MCF 10A (cell line): ENCODE measurements around the gene CFAP299. TPM values are rescaled to one million over a fixed set of nuclear protein-coding genes. Genes with fewer than 3 reads are reported as not detected.

Source experiments
- BruUV-seq: library from RNA; stranded (reverse); fragments of 400-500 nt; replicated peaks from 2 replicates; lab custom pipeline; 2021; lab: Mats Ljungman, UMichigan
- CTCF ChIA-PET: fragments of 300-600 bp; sonication (Branson Sonifier 250); formaldehyde crosslinking; extraction: SDS; loops from one replicate; lab custom pipeline; 2021; ENCODE audit warnings: antibody characterized with exemption, inconsistent platforms; lab: Yijun Ruan, JAX
- POLR2A ChIA-PET: fragments of 300-600, 350-650 bp; sonication (Branson Sonifier 250); formaldehyde crosslinking; extraction: SDS; loops from one replicate; lab custom pipeline; 2020; ENCODE audit warnings: antibody characterized with exemption, inconsistent platforms; lab: Yijun Ruan, JAX
- DNase-seq: peaks from one replicate; pipeline ENCODE4 v3.0.0-alpha.2; 2018; ENCODE audit not compliant: unreplicated experiment
- H3K27ac Mint-ChIP-seq: one replicate; pipeline ENCODE4 v1.8.0; 2022; ENCODE audit warnings: mild to moderate bottlenecking, low read depth, mixed read lengths; ENCODE audit not compliant: unreplicated experiment
- H3K27me3 Mint-ChIP-seq: one replicate; pipeline ENCODE4 v1.8.0; 2022; ENCODE audit warnings: mixed read lengths; ENCODE audit not compliant: insufficient read depth, unreplicated experiment
- H3K36me3 Mint-ChIP-seq: one replicate; pipeline ENCODE4 v1.8.0; 2022; ENCODE audit warnings: mild to moderate bottlenecking, moderate library complexity, mixed read lengths; ENCODE audit not compliant: insufficient read depth, unreplicated experiment
- H3K4me1 Mint-ChIP-seq: one replicate; pipeline ENCODE4 v1.8.0; 2022; ENCODE audit warnings: mixed read lengths; ENCODE audit not compliant: insufficient read depth, unreplicated experiment
- H3K4me3 Mint-ChIP-seq: one replicate; pipeline ENCODE4 v1.8.0; 2022; ENCODE audit warnings: mild to moderate bottlenecking, moderate library complexity, mixed read lengths; ENCODE audit not compliant: unreplicated experiment
- H3K9me3 Mint-ChIP-seq: one replicate; pipeline ENCODE4 v1.8.0; 2022; ENCODE audit warnings: mixed read lengths; ENCODE audit not compliant: unreplicated experiment
- CTCF ChIP-seq: fragments of 200-600 bp; IDR thresholded peaks from one replicate; pipeline ENCODE4 v1.8.0; 2022; ENCODE audit warnings: antibody characterized with exemption, mild to moderate bottlenecking; ENCODE audit not compliant: unreplicated experiment
- intact Hi-C: fragments of 100-400 bp; cut with micrococcal nuclease; formaldehyde crosslinking; loops from 2 replicates; pipeline ENCODE4 v1.14.1; 2022
- total RNA-seq: library from RNA; stranded (reverse); gene quantifications from 2 replicates; pipeline ENCODE4 v1.2.3, GENCODE V29; 2022

The CFAP299 gene
- total RNA-seq, 1 experiment from 2014 or later, result 0.33 TPM

GRCh38 chr4:80362578-80363181 is 27.1 kb downstream of the CFAP299 start:
- peak; percentile 50 for TF ChIP-seq CTCF
- intact Hi-C loops, result loop anchor here (1.0 to 10.0 kb wide), 3 partner anchors 382 to 678 kb away; no protein-coding TSS in a partner anchor
- Mint-ChIP-seq H3K36me3 (no peaks in the 10 kb centered on the region), H3K4me1 (peaks cover 5% of the 10 kb centered on the region), H3K9me3 (no peaks in the 10 kb centered on the region), H3K27ac (no peak overlapping the region), H3K4me3 (no peak overlapping the region), H3K27me3 (peaks cover 23% of the 10 kb centered on the region)
- BruUV-seq, result no TSS peak
- DNase-seq, result peak; percentile 66
- POLR2A ChIA-PET, result interaction anchor here (0.6 to 1.1 kb wide), 3 partner anchors 22 to 677 kb away, joined by 3 to 4 read pairs (median 4); no protein-coding TSS in a partner anchor
- CTCF ChIA-PET, result interaction anchor here (0.5 to 5.3 kb wide), 31 partner anchors 9 to 1908 kb away, joined by 3 to 189 read pairs (median 4); partner anchors contain the start of gene BMP3

GRCh38 chr4:80365928-80366327 is 30.4 kb downstream of the CFAP299 start:
- CTCF ChIA-PET, result interaction anchor here (0.6 to 5.3 kb wide), 36 partner anchors 9 to 1881 kb away, joined by 3 to 189 read pairs (median 4); partner anchors contain the start of gene BMP3
- POLR2A ChIA-PET, result interaction anchor here (0.8 to 1.9 kb wide), 3 partner anchors 621 to 656 kb away, joined by 3 to 6 read pairs (median 4); no protein-coding TSS in a partner anchor
- peak; percentile 67 for TF ChIP-seq CTCF
- H3K27ac Mint-ChIP-seq, result no peak overlapping the region
- no peak overlapping the region for H3K4me3 Mint-ChIP-seq
- H3K36me3 Mint-ChIP-seq, result no peaks in the 10 kb centered on the region
- peak; percentile 71 for DNase-seq
- intact Hi-C loops, result loop anchor here (1.0 to 10.0 kb wide), 5 partner anchors 253 to 986 kb away; no protein-coding TSS in a partner anchor
- no peaks in the 10 kb centered on the region for H3K27me3 Mint-ChIP-seq
- peaks cover 5% of the 10 kb centered on the region for H3K4me1 Mint-ChIP-seq
- no peaks in the 10 kb centered on the region for H3K9me3 Mint-ChIP-seq
- no TSS peak for BruUV-seq

- BruUV-seq, result no TSS peak
- no peaks in the 10 kb centered on the region for H3K27me3 Mint-ChIP-seq
- DNase-seq, result peak; percentile 13
Measured at GRCh38 chr4:80367737-80368136, 32.2 kb downstream of the CFAP299 start.

More at GRCh38 chr4:80367737-80368136, 32.2 kb downstream of the CFAP299 start:
- CTCF ChIA-PET, result interaction anchor here (0.6 to 1.3 kb wide), 9 partner anchors 155 to 675 kb away, joined by 3 to 13 read pairs (median 3); no protein-coding TSS in a partner anchor
- Mint-ChIP-seq H3K9me3 (no peaks in the 10 kb centered on the region), H3K4me3 (no peak overlapping the region), H3K4me1 (peaks cover 5% of the 10 kb centered on the region), H3K27ac (no peak overlapping the region), H3K36me3 (no peaks in the 10 kb centered on the region)
- TF ChIP-seq CTCF, result no peak
- intact Hi-C loops, result loop anchor here (2.0 to 10.0 kb wide), 3 partner anchors 251 to 985 kb away; no protein-coding TSS in a partner anchor
- POLR2A ChIA-PET, result no interaction called here
